Neural cell (in vitro differentiated cells): ENCODE results near the gene ECHDC3. TPM values are rescaled to one million over a fixed set of nuclear protein-coding genes. Genes with fewer than 3 reads are reported as not detected.

Experiments
- H2AFZ ChIP-seq: fragments of 200-600, 300-800 bp; sonication (generic), shearing (Covaris generic); 2 replicates; pipeline ENCODE4 v1.6.0; 2014; ENCODE audit warnings: low read depth, mild to moderate bottlenecking, antibody characterized with exemption, low read length, moderate library complexity
- H3F3A ChIP-seq: fragments of 200-600 bp; shearing (Covaris generic); 2 replicates; pipeline ENCODE4 v1.6.1; 2016; ENCODE audit warnings: mild to moderate bottlenecking, moderate library complexity, mixed read lengths, antibody characterized with exemption, low read length; ENCODE audit not compliant: insufficient read depth, poor library complexity, severe bottlenecking
- H3K27ac ChIP-seq: fragments of 200-600, 300-800 bp; sonication (generic), shearing (Covaris generic); 2 replicates; pipeline ENCODE4 v1.5.1; 2014; ENCODE audit warnings: mild to moderate bottlenecking, low read length, moderate library complexity
- H3K27me3 ChIP-seq: fragments of 300-800, 200-600 bp; sonication (generic), shearing (Covaris generic); 2 replicates; pipeline ENCODE4 v1.6.0; 2014; ENCODE audit warnings: mild to moderate bottlenecking, low read depth, low read length, moderate library complexity; ENCODE audit not compliant: insufficient read depth
- H3K36me3 ChIP-seq: fragments of 300-800, 200-600 bp; sonication (generic), shearing (Covaris generic); 2 replicates; pipeline ENCODE4 v1.5.1; 2014; ENCODE audit warnings: mild to moderate bottlenecking, antibody characterized with exemption, low read length, moderate library complexity; ENCODE audit not compliant: insufficient read depth
- H3K4me2 ChIP-seq: fragments of 300-800, 200-600 bp; sonication (generic), shearing (Covaris generic); 2 replicates; pipeline ENCODE4 v1.6.0; 2014; ENCODE audit warnings: mild to moderate bottlenecking, low read length
- H3K4me3 ChIP-seq: fragments of 300-800, 200-600 bp; sonication (generic), shearing (Covaris generic); 2 replicates; pipeline ENCODE4 v1.5.1; 2014; ENCODE audit warnings: mild to moderate bottlenecking, low read length, moderate library complexity
- H3K79me2 ChIP-seq: fragments of 200-600 bp; shearing (Covaris generic); replicated peaks from 2 replicates; pipeline ENCODE4 v1.6.0; 2014; ENCODE audit warnings: mild to moderate bottlenecking, low read length, moderate library complexity; ENCODE audit not compliant: insufficient read depth
- H3K9ac ChIP-seq: fragments of 300-800, 200-600 bp; sonication (generic), shearing (Covaris generic); 2 replicates; pipeline ENCODE4 v1.6.1; 2016; ENCODE audit warnings: mild to moderate bottlenecking, low read length, mixed read lengths
- H3K9me2 ChIP-seq: fragments of 200-600 bp; shearing (Covaris generic); 2 replicates; pipeline ENCODE4 v1.6.1; 2016; ENCODE audit warnings: mild to moderate bottlenecking, low read length, mixed read lengths; ENCODE audit not compliant: insufficient read depth
- H3K9me3 ChIP-seq: fragments of 200-600, 300-800 bp; sonication (generic), shearing (Covaris generic); 2 replicates; pipeline ENCODE4 v1.6.1; 2016; ENCODE audit warnings: mild to moderate bottlenecking, mixed run types, low read length, moderate library complexity, mixed read lengths
- H4K20me1 ChIP-seq: fragments of 200-600 bp; shearing (Covaris generic); 2 replicates; pipeline ENCODE4 v1.6.1; 2016; ENCODE audit warnings: mild to moderate bottlenecking, mixed run types; ENCODE audit not compliant: insufficient read depth
- CTCF ChIP-seq: fragments of 450-650 bp; IDR thresholded peaks from 2 replicates; pipeline ENCODE4 v1.5.1; 2014; ENCODE audit warnings: antibody characterized with exemption, mild to moderate bottlenecking, moderate library complexity; ENCODE audit not compliant: poor library complexity, severe bottlenecking
- EP300 ChIP-seq: fragments of 450-650 bp; conservative IDR thresholded peaks from 2 replicates; pipeline ENCODE4 v1.6.1; 2014; ENCODE audit warnings: antibody characterized with exemption, mild to moderate bottlenecking, moderate library complexity; ENCODE audit not compliant: poor library complexity, severe bottlenecking
- EZH2 ChIP-seq: fragments of 200-600, 300-800 bp; shearing (Covaris generic), sonication (generic); IDR thresholded peaks from 2 replicates; pipeline ENCODE4 v1.6.1; 2014; ENCODE audit warnings: antibody characterized with exemption, low read length, borderline replicate concordance, mild to moderate bottlenecking; ENCODE audit not compliant: insufficient read depth, poor library complexity, severe bottlenecking
- MXI1 ChIP-seq: fragments of 450-650 bp; conservative IDR thresholded peaks from 2 replicates; pipeline ENCODE4 v1.6.1; 2014; ENCODE audit warnings: antibody characterized with exemption, mild to moderate bottlenecking; ENCODE audit not compliant: poor library complexity, severe bottlenecking
- POLR2AphosphoS5 ChIP-seq: IDR thresholded peaks from 2 replicates; pipeline ENCODE4 v1.6.1; 2012
- RAD21 ChIP-seq: fragments of 450-650 bp; conservative IDR thresholded peaks from 2 replicates; pipeline ENCODE4 v1.6.1; 2014; ENCODE audit warnings: antibody characterized with exemption, mild to moderate bottlenecking, moderate library complexity
- REST ChIP-seq: IDR thresholded peaks from 2 replicates; pipeline ENCODE4 v1.6.1; 2012; ENCODE audit warnings: borderline replicate concordance
- SMC3 ChIP-seq: fragments of 450-650 bp; conservative IDR thresholded peaks from 2 replicates; pipeline ENCODE4 v1.6.1; 2014; ENCODE audit warnings: antibody characterized with exemption, mild to moderate bottlenecking, moderate library complexity; ENCODE audit not compliant: poor library complexity
- TAF1 ChIP-seq: IDR thresholded peaks from 2 replicates; pipeline ENCODE4 v1.6.1; 2012; ENCODE audit warnings: low read depth
- polyA plus RNA-seq: library from polyadenylated mRNA; depleted of rRNA; stranded (reverse); fragments of >200 nt; gene quantifications from 2 replicates; pipeline ENCODE4 v1.2.3, GENCODE V29; 2014

ECHDC3 gene
- polyA plus RNA-seq, 1 donor from 2014 or later, result not detected

GRCh38 chr10:11758527-11759236, 16.5 kb downstream of the ECHDC3 start:
- H3K4me2 ChIP-seq, result no peak overlapping the region
- no peaks in the 10 kb centered on the region for H3K27me3 ChIP-seq
- no peaks in the 10 kb centered on the region for H3K79me2 ChIP-seq
- no peaks in the 10 kb centered on the region for H4K20me1 ChIP-seq
- no peaks in the 10 kb centered on the region for H3K36me3 ChIP-seq
- no peak overlapping the region for H2AFZ ChIP-seq
- no peak overlapping the region for H3K27ac ChIP-seq
- H3K4me3 ChIP-seq, result no peak overlapping the region
- no peaks in the 10 kb centered on the region for H3F3A ChIP-seq
- H3K9me2 ChIP-seq, result no peaks in the 10 kb centered on the region
- H3K9me3 ChIP-seq, result no peaks in the 10 kb centered on the region
- H3K9ac ChIP-seq, result no peak overlapping the region
- TF ChIP-seq RAD21 (no peak), POLR2AphosphoS5 (no peak), CTCF (no peak), EZH2 (no peak), EP300 (no peak), REST (no peak), TAF1 (no peak), MXI1 (no peak), SMC3 (no peak)

- H3K4me2 ChIP-seq, result no peak overlapping the region
- H3K9me2 ChIP-seq, result no peaks in the 10 kb centered on the region
- no peak overlapping the region for H3K27ac ChIP-seq
- no peaks in the 10 kb centered on the region for H3K9me3 ChIP-seq
- no peak overlapping the region for H2AFZ ChIP-seq
- H3K36me3 ChIP-seq, result no peaks in the 10 kb centered on the region
- no peaks in the 10 kb centered on the region for H3K79me2 ChIP-seq
- no peaks in the 10 kb centered on the region for H4K20me1 ChIP-seq
- H3K9ac ChIP-seq, result no peak overlapping the region
- no peaks in the 10 kb centered on the region for H3F3A ChIP-seq
- no peak overlapping the region for H3K4me3 ChIP-seq
- no peaks in the 10 kb centered on the region for H3K27me3 ChIP-seq
- TF ChIP-seq CTCF (no peak), REST (no peak), EP300 (no peak), TAF1 (no peak), POLR2AphosphoS5 (no peak), MXI1 (no peak), RAD21 (no peak), EZH2 (no peak), SMC3 (no peak)
Observed at GRCh38 chr10:11759347-11759746, 17.2 kb downstream of the ECHDC3 start.
